Neural progenitor cell (in vitro differentiated cells): ENCODE results near the gene GPBAR1.

Experiments used
- EZH2 ChIP-seq: fragments of 200-600 bp; sonication (generic); IDR thresholded peaks from 2 replicates; pipeline ENCODE4 v1.6.1; 2017; ENCODE audit warnings: antibody characterized with exemption, mild to moderate bottlenecking, moderate library complexity
- TF ChIP-seq, protein P1 (sequence below): fragments of 200-600 bp; sonication (generic); IDR thresholded peaks from 2 replicates; pipeline ENCODE4 v1.5.1; 2017; ENCODE audit warnings: antibody characterized with exemption, mild to moderate bottlenecking

DNA sequence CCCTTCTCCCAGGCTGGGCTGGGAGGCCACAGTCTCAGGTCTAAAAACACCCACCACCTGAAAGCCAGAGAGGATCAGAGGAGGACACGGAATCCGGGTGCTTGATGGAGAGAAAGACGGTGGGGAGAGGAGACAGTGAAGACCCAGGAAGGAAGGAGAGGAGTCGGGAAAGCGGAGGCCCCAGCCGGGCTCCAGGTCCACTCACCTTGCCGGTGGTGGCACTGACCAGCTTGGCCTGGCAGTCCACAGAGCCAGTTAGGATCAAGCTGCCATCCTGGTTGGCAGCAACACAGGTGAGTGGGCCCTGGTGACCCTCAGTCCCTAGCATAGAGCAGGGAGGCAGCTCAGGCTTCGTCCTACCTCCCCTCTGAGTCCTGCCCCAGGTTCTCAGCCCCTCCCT is 4.8 kb downstream of the GPBAR1 start:
- TF ChIP-seq, protein P1, sequence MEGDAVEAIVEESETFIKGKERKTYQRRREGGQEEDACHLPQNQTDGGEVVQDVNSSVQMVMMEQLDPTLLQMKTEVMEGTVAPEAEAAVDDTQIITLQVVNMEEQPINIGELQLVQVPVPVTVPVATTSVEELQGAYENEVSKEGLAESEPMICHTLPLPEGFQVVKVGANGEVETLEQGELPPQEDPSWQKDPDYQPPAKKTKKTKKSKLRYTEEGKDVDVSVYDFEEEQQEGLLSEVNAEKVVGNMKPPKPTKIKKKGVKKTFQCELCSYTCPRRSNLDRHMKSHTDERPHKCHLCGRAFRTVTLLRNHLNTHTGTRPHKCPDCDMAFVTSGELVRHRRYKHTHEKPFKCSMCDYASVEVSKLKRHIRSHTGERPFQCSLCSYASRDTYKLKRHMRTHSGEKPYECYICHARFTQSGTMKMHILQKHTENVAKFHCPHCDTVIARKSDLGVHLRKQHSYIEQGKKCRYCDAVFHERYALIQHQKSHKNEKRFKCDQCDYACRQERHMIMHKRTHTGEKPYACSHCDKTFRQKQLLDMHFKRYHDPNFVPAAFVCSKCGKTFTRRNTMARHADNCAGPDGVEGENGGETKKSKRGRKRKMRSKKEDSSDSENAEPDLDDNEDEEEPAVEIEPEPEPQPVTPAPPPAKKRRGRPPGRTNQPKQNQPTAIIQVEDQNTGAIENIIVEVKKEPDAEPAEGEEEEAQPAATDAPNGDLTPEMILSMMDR, result no peak
- no peak for TF ChIP-seq EZH2
